HG03103 (cell line): Measurements from ENCODE around the gene NCSTN.

Experiments
- ATAC-seq: cut with Tn5 transposase; IDR thresholded peaks from one replicate; pipeline ENCODE4 v1.9.1; 2021; ENCODE audit warnings: low read depth; ENCODE audit not compliant: unreplicated experiment

The NCSTN gene

DNA sequence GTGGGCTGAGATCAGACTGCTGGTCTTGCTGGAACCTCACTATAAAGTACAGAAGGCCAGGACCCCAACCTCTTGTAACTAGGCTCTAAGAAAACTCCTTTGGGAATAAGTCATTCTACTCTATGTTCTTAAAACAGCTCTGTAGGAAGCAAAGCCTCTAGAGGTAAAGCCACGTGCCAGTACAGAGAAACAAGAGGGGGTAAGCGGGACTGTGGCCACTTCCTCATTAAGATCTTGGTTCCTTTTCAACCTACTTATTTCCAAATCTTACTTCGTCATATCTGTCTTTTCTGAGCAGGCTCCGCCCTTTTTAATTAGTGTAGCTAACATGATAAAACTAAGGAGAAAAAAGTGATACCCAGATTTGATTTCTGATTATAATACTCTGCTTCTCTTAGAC is 3.8 kb downstream of the NCSTN start:
- no peak for ATAC-seq

DNA sequence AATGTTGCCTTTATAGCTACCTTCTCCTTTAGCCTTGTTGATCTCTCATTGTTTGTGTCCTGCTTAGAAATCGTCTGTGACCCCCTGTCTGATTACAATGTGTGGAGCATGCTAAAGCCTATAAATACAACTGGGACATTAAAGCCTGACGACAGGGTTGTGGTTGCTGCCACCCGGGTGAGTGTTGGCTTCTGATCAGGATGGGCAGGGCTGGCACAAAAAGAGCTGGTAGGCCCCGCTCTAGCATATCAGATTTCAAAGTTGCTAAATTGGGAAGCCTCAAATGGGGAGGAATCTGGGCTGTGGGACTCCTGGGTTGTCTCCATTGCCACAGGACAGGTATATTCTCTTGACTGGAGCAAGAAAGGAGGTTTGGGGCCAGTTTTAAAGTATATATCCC is 8.4 kb downstream of the NCSTN start:
- no peak for ATAC-seq

DNA sequence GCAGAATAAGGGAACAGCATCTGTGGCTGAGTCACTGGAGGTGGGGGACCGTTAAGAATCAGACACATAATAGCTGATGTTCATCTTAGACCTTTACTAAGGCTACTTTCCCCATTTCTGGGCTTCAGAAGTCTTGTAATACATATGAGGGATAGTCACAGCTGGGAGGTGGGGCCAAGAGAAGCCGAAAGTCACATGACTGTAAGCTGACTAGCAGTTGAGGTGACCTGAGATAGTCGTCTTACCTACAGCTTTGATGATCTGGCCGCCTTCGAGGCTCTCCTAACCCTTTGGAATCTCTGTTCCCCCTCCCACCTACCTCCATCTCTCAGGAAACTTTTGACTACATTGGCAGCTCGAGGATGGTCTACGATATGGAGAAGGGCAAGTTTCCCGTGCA is 9.4 kb downstream of the NCSTN start:
- ATAC-seq: no peak

DNA sequence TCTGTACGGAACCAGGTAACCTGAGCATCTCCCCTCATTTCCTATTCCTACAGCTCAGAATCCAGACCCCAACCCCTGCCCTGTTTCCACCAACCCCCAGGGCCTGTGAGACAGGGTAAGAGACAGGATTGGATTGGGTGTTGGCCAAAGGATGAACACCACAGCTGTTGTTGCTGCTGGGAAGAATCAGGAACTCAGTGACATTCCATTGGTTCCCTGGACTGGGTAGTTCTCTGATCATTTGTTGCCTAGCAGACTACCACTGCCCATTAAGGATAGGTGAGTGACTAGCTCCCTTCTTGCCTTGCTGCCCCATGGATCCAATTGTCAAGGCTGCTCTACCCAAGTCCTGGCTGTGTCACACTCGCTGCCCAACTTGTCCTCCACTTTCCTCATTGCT is 10.0 kb downstream of the NCSTN start:
- ATAC-seq: no peak

DNA sequence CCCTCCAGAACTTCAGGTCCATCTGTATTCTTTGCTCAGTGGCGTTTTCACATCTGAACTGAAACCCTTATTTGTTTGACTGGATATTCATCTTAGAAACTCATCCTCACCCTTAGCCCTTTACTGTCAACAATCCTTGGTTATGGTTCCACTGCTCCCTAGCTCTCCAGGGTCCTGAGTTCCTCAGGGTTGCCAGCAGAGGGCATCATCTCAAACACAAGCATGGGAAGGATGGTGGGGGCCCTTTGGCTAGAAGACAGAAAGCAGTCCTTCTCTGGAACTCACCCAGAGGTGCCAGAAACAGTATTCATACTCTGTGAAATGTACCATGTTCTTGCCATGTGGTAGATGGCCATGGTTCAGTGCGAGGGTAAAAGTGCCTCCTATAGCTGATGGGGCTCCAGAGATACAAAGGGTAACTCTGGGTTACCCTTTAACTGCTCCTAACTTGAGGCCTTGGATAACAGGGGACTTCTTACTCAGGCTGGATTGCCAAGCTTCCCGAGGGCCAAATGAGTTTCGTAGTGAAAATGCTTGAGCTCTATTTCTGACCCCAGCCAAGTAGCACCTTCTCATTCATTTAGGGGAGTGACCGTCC is 11.3 kb downstream of the NCSTN start:
- ATAC-seq: no peak

DNA sequence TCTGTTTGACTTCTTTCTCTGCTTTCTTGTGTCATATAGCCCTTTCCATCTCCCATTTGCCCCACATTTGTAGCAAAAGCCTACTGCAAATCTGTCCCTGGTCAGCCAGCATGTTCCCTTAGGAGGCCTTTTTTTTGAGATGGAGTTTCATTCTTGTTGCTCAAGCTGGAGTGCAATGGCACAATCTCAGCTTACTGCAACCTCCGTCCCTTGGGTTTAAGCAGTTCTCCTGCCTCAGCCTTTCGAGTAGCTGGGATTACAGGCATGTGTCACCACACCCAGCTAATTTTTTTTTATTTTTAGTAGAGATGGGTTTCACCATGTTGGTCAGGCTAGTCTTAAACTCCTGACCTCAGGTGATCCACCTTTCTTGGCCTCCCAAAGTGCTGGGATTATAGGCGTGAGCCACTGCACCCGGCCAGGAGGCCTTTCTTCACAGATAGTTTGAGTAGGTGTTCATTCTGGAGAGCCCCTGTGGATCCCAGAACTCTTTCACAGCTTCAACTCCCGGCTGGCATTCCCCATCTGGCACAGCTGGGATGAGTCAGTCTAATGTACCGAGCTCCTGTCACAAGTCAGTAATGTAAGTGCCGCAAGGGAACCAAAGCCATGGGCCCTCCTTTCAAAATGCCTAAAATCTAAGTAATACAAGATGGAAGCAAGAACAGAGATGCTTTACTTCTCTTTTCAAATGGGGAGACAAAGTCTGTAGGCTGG is 14.3 kb downstream of the NCSTN start:
- no peak for ATAC-seq

DNA sequence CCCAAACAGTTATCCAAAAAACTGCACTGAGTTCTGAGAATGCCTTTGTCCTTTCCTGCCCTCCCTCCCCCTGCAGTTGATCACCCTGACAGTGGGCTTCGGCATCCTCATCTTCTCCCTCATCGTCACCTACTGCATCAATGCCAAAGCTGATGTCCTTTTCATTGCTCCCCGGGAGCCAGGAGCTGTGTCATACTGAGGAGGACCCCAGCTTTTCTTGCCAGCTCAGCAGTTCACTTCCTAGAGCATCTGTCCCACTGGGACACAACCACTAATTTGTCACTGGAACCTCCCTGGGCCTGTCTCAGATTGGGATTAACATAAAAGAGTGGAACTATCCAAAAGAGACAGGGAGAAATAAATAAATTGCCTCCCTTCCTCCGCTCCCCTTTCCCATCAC is 14.9 kb downstream of the NCSTN start:
- no peak for ATAC-seq

DNA sequence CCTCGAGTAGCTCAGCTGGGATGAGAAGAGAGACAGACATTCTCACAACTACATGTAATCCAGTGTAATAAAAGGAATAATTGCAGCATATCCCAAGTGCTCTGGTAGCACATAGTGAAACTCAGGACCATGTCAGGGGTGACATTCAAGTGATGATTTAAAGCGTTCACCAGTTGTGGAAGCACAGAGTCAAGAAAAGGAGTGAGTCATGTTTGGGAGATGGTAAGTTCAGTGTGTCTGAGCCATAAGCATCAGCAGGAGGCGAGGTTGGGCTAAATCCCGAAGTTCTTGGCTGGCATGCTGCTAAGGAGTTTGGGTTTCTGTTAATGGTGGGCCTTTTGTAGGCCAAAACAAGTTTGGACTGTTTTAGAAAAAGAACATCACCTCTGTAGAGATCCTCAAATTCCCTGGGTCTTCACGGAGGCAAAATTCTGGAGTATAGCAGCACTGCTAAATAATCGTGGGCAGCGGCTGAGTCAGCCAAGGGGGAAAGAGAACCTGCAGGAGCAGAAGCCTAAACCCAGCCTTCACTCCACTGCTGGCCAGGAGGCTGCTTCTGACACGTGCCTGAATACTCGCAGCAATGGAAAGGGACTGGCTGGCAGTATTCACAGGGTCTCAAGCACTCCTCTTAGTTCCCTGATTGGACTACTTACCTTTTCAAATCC is 16.5 kb downstream of the NCSTN start:
- ATAC-seq: no peak

DNA sequence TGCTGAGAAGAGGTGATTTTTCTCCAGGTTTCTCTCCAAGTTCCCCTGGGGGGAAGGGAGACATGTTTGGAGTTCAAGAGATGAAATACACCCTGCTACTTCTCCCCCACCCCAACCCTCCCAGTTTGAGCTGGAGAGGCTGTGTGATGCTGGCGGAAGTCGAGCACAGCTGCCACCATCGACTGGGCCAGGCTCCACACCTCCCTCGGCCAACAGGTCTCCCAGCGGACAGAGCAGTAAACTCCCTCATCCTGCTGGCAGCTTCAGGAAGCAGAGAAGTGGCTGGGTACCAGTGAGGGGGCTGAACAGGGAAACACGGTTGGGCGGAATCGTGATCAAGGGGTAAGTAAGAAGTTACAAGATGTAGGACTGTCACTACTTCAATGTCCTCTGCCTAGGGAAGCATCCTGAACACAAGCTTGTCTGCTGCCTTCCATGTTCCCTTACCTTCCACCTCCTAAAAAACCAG is 17.1 kb downstream of the NCSTN start:
- ATAC-seq: no peak

DNA sequence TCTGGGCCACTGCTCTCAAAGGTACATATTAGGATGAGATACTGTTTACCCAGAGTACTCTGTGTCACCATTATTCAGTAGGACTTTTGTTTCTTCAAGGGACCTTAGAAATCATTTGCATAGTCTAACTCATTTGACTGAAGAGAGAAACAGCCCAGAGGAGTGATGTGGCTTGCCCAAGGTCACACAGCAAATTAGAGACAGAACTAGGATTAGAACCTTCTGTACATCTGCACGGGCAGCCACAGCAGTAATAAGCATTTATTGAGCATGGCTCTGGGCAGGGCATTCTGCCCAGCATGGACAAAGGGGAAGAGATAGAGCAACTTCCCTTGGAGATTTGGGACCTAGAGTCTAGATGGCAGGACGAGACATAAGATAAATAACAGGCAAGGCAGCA is 18.0 kb downstream of the NCSTN start:
- no peak for ATAC-seq

DNA sequence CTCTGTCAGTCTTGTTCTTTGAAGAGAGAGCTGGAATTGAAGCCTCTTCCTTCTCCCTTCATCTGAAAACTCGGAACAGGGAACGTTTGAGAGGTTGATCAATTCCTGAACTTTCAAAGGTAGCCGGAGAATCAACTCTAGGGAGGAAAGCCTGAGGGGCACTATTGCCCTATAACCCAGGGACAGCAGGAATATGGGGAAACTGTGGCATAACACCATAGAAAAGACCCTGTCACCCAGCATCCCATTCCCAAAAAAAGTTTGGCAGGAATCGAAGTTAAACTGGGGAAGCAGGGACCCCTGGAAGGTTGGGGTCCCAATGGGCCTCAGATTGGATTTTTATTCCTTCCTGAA is 18.6 kb downstream of the NCSTN start:
- ATAC-seq: no peak

DNA sequence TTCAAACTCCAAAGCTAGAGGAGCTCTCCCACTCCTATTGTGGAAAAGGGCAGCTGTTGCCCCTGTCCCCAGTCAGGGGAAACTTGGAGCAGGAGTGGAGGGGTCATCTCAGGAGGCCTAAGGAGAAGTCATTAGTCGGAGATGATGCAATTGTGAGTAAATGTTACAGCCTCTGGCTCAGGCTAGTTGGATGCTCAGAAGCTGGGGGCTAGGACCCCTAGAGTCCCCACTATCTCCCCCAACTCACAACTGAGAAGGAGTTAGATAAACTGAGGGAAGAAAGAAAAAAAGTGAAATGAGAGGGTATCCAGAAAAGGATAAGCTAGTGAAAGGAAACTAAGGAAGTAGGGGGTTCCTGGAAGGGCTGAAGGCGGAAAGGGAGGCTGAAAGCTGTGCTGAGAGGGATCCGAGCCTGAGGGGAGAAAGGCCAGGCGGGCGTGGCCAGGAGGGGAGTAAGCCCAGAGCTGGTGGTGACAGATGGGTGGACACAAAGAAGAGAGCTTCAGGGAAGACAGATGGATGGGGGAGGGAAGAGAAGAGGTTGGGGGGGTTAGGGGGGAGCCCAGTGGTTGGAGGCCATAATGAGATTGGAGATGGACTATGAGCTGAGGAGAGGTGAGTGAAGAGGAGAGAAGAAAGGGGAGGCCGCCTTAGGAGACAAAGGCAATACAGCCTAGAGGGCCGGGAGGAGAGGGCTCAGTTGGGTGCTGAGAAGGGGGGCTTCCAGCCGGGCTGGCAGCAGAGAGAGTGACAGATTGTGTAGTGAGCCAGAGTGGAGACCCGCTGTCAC is 19.2 kb downstream of the NCSTN start:
- ATAC-seq: no peak

DNA sequence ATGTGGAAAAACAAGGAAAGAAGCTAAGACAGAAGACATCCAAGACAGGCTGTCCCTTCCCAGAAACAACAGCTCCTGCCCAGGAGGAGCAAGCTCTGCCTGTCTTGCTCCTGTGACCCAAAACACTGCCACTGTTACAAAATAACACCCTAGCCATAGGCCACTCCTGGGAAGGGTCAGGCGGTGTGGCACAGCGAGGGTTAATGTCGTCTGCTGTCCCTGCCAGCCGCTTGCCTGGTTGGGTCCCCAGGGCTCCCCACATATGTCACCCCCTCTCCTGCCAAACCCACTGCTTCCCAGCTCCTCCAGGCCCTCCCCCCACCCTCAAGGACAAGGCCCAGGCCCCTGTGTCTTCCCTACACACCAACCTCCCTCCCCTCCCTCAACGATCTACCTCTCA is 19.8 kb downstream of the NCSTN start:
- ATAC-seq: no peak

DNA sequence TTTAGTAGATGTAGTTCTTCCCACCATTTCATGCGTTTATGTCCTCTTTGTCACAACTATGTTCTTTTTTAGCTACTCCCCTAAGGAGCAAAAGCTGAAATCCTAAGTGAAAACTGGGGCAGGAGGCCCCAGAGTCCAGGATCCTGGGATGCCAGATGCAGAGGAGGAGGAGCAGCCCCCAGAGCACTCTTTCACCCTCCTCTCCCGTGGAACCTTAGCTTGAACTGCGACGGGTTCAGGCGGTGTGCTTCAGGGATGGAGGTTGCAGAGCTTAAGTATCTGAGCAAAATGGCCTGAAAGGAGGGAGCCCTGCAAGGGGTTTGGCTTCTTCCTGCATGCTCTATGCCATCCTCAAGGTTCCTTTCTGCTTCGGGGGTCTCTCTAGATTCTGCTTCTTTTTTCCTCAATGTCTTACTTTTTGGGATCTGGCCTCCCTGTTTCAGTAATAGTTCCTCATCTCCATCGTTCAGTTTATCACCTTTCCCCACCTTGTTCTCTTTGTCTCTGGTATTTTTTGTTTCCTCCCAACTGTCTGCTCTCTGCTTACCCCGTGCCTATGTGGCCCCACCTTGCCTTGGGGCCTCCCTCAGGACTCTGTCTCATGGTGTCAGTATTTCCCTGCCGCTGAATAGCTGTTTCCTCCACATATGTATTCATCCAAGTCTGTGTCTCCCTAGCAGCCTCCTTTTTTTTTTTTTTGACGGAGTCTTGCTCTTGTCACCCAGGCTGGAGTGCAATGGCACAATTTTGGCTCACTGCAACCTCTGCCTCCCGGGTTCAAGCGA is 21.0 kb downstream of the NCSTN start:
- ATAC-seq: no peak

DNA sequence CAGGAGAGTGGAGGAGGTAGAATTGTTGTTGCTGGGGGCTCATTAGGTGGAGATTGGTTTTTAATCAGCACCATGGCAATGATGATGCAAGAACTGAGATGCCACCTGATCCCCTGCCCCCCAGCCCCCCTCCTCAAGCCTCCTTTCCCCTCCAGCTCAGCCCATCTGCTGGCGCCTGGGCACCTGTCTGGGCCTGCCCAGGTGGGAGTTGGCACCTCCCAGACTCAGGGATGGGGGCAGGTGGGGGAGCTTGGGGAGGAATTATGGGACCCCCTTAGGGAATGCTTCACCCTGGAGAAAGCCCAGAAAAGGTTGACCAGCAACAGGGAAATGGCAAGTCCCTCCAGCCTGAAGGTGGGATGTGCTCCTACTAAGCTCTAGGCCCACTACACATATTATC is 22.1 kb downstream of the NCSTN start:
- no peak for ATAC-seq

DNA sequence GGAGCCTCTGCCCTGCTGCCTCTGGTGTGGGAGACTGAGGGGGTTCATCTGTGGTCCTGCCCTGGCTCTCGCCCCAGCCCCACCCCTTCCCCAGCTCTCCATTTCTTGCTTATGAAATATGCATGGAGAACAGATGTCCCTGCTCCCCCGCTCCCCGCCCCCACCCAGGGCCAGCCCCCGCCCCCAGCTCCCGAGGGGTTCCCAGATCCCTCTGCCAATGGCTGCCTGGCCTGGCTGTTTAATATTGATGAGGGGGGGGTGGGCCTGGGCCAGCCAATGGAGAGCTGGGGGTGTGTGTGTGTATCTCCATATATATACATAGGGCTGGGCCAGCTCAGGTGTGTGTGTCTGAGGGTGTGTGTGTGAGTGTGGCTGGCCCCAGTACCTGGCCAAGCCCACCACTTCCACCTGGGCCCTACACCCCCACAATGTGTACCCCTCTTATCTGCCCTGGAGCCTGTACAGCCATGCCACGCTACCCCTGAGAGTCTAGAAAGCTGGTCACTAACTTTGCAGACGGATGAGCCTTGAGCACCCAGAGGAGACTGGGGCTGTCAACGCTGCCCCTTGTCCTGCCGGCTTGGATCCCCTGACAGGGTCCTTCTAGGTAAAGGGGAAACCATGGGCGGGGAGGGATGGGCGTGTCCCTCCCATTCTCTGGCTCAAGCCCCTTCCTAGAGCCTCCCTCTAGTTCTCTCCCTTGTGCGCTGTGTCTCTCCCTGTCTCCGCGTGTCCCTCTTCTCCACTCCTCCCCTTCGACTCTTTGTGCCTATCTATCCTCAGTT is 23.7 kb downstream of the NCSTN start, which contains the start of gene NHLH1:
NHLH1 (plus strand) TSS at position 341 of the 785 bp plus-strand sequence. CDS start 3,661 bp downstream, outside the sequence.
- no peak for ATAC-seq

DNA sequence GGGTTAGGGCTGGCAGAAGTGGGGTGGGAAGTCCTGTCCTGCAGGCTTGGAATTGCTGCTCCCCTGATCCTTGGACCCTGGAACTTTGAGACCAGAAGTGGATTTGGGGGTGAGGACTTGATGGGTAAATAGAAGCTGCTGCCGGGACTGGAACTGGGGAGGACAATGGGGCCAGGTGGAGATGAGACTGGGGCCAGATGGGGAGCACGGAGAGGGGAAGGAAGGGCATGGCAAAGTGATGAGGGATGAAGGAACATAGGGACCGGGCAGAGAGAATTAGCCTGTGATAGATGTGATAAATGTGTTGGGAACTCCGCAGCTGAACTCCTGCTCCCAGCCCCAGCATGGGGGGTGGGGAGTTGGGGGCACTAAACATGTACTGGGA is 24.3 kb downstream of the NCSTN start:
- ATAC-seq: no peak

DNA sequence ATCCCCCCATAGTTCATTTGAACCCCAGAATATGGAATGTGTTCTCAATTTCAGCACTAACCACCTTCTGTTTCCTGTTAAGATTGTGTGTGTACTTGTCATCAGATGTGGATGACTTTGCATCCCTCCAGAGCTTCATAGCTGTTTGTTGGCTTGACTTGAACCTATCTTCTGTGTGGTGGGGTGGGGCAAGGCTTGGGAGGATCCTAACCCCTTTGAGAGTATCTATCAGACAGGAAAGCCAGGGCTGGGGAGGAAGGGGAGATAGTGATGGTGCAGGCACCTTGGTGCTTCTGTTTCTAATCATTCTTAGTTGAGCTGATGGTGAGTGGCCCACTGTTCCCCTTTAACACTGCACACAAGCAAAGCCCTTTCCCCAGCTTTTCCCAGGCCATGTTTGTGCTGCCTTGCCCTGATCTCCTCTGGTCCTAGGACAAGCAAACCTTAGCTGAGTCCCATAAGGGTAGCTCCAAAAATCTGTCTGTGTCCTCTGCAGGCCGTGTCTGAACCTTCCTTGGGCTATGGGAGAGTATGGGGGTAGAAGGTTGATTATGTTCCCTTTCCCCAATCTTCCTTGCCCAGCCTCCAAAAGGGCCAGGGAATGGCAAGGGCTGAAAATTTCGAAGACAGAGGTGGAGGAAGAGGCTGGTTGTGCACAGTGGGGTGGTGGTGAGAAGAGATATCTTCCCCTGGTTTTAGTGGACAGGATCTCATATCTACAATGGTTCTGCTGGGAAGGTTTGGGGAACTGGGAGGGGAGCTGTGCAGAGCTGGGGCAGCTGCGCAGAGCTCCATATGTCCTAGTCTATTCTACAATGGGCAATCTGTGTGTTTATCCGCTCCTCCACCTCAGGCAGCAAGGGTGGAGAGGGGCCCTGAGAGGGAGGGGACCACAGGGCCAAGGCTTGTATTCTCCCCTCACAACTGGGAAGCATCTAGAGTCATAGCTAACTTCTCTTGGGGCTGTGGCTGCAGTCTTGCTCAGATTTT is 25.0 kb downstream of the NCSTN start:
- no peak for ATAC-seq
